CD8-positive, alpha-beta memory T cell (primary cell): Measurements from ENCODE around the gene AHRR. TPM values are rescaled to one million over a fixed set of nuclear protein-coding genes. Genes with fewer than 3 reads are reported as not detected.

ENCODE experiments used
- CTCF ChIA-PET: fragments of 350-600 bp; sonication (Branson Sonifier 250); formaldehyde crosslinking; loops from one replicate; lab custom pipeline; 2021; ENCODE audit warnings: antibody characterized with exemption; lab: Charles Lee
- POLR2A ChIA-PET: fragments of 350-600 bp; sonication (Branson Sonifier 250); formaldehyde crosslinking; loops from one replicate; lab custom pipeline; 2021; ENCODE audit warnings: antibody characterized with exemption; lab: Charles Lee
- DNase-seq, 5 donors: peaks; one replicate each; pipeline versions ENCODE4 v3.0.0 to v3.0.0-alpha.2; 2020 to 2022; ENCODE audit warnings: mixed read lengths in 1 of 5
- H3K27ac ChIP-seq: one replicate; pipeline ENCODE4 v1.7.0; 2013; ENCODE audit warnings: low read depth, mild to moderate bottlenecking, low read length, moderate library complexity
- H3K27me3 ChIP-seq: 2 replicates; pipeline ENCODE4 v1.7.0; 2013; ENCODE audit warnings: low read length, mild to moderate bottlenecking; ENCODE audit not compliant: insufficient read depth, poor library complexity, severe bottlenecking
- H3K36me3 ChIP-seq: 2 replicates; pipeline ENCODE4 v1.7.0; 2013; ENCODE audit warnings: mild to moderate bottlenecking, low read length, moderate library complexity; ENCODE audit not compliant: insufficient read depth
- H3K4me1 ChIP-seq: 2 replicates; pipeline ENCODE4 v1.7.0; 2013; ENCODE audit warnings: mild to moderate bottlenecking, low read length, moderate library complexity; ENCODE audit not compliant: insufficient read depth
- H3K4me3 ChIP-seq: 2 replicates; pipeline ENCODE4 v1.7.0; 2013; ENCODE audit warnings: mild to moderate bottlenecking, low read length
- H3K9me3 ChIP-seq: 2 replicates; pipeline ENCODE4 v1.7.0; 2013; ENCODE audit warnings: mild to moderate bottlenecking, low read length
- H3K27ac Mint-ChIP-seq, 8 donors: one replicate each; pipeline ENCODE4 v1.8.0; 2020 to 2021; ENCODE audit warnings: mixed read lengths in 8 of 8, mild to moderate bottlenecking in 6 of 8, inconsistent platforms in 3 of 8, moderate library complexity in 3 of 8
- H3K27me3 Mint-ChIP-seq, 2 donors: one replicate each; pipeline ENCODE4 v1.8.0; 2020 to 2021; ENCODE audit warnings: mixed read lengths in 2 of 2, mild to moderate bottlenecking in 1 of 2, moderate library complexity in 1 of 2
- H3K36me3 Mint-ChIP-seq, 3 donors: one replicate each; pipeline ENCODE4 v1.8.0; 2020 to 2021; ENCODE audit warnings: mixed read lengths in 3 of 3, inconsistent platforms in 1 of 3, mild to moderate bottlenecking in 1 of 3
- H3K4me1 Mint-ChIP-seq, 3 donors: one replicate each; pipeline ENCODE4 v1.8.0; 2020 to 2021; ENCODE audit warnings: mixed read lengths in 3 of 3, inconsistent platforms in 1 of 3, mild to moderate bottlenecking in 1 of 3
- H3K4me3 Mint-ChIP-seq, 7 donors: one replicate each; pipeline ENCODE4 v1.8.0; 2020 to 2021; ENCODE audit warnings: mixed read lengths in 7 of 7, mild to moderate bottlenecking in 6 of 7, moderate library complexity in 4 of 7, inconsistent platforms in 2 of 7
- H3K9me3 Mint-ChIP-seq, 5 donors: one replicate each; pipeline ENCODE4 v1.8.0; 2020 to 2022; ENCODE audit warnings: mixed read lengths in 5 of 5, mild to moderate bottlenecking in 3 of 5, moderate library complexity in 2 of 5, inconsistent platforms in 1 of 5
- polyA plus RNA-seq: library from polyadenylated mRNA; unstranded; fragments of 300-500 nt; fragmentation: Illumina TruSeq; gene quantifications from one replicate; pipeline ENCODE4 v1.2.3, GENCODE V29; 2021
- total RNA-seq, 2 experiments: library from RNA; stranded (reverse); gene quantifications; one replicate each; pipeline ENCODE4 v1.2.3, GENCODE V29; 2021

The AHRR gene
- total and polyA plus RNA-seq, 3 experiments from 2014 or later: 31.7 to 38.2 TPM; not detected in 1

- peaks cover 28 to 46% (median 30%) of the 10 kb centered on the region in 3 donors for H3K4me1 Mint-ChIP-seq
- POLR2A ChIA-PET: interaction anchor here (1.0 kb wide), 1 partner anchor 30 kb away, joined by 6 read pairs; no protein-coding TSS in a partner anchor
Measured at GRCh38 chr5:442335-443238, 121.1 kb downstream of the AHRR start, which contains the start of gene EXOC3. EXOC3 (plus strand) TSS chr5:443176; CDS start chr5:446206, 3,030 bp downstream.

GRCh38 chr5:443239-444151 is 122.0 kb downstream of the AHRR start:
- peak overlapping the region; percentile 50 to 94 (median 85) for H3K27ac Mint-ChIP-seq
- Histone ChIP-seq H3K9me3 (no peaks in the 10 kb centered on the region), H3K27me3 (no peaks in the 10 kb centered on the region), H3K4me1 (peaks cover 25% of the 10 kb centered on the region), H3K27ac (peak overlapping the region; percentile 78), H3K4me3 (peak overlapping the region; percentile 90), H3K36me3 (peaks cover 14% of the 10 kb centered on the region)
- CTCF ChIA-PET: interaction anchor here (1.6 kb wide), 1 partner anchor 9 kb away, joined by 3 read pairs; no protein-coding TSS in a partner anchor
- POLR2A ChIA-PET: interaction anchor here (1.0 kb wide), 1 partner anchor 29 kb away, joined by 6 read pairs; no protein-coding TSS in a partner anchor
- peak in 3 of 5 donors; percentile 23 to 61 (median 34) for DNase-seq
- no peaks in the 10 kb centered on the region for H3K27me3 Mint-ChIP-seq
- peaks cover 30 to 53% (median 30%) of the 10 kb centered on the region in 3 donors for H3K4me1 Mint-ChIP-seq
- H3K4me3 Mint-ChIP-seq: peak overlapping the region; percentile 88 to 97 (median 95)
- no peaks in the 10 kb centered on the region for H3K9me3 Mint-ChIP-seq
- H3K36me3 Mint-ChIP-seq: peaks cover 4 to 31% (median 9%) of the 10 kb centered on the region in 3 donors

More at GRCh38 chr5:442335-443238, 121.1 kb downstream of the AHRR start, which contains the start of gene EXOC3:
- H3K36me3 ChIP-seq: peaks cover 5% of the 10 kb centered on the region
- peak within 1 kb of the TSS; percentile 78 for H3K27ac ChIP-seq
- H3K36me3 Mint-ChIP-seq: peaks cover 4 to 22% (median 4%) of the 10 kb centered on the region in 3 donors
- no peaks in the 10 kb centered on the region for H3K9me3 Mint-ChIP-seq
- H3K27ac Mint-ChIP-seq: peak within 1 kb of the TSS; percentile 93 to 100 (median 96)
- H3K4me3 ChIP-seq: peak within 1 kb of the TSS; percentile 96
- peak within 1 kb of the TSS; percentile 88 to 97 (median 95) for H3K4me3 Mint-ChIP-seq
- CTCF ChIA-PET: interaction anchor here (0.9 kb wide), 1 partner anchor 937 kb away, joined by 4 read pairs; no protein-coding TSS in a partner anchor
- H3K27me3 Mint-ChIP-seq: no peaks in the 10 kb centered on the region
- no peaks in the 10 kb centered on the region for H3K9me3 ChIP-seq
- no peaks in the 10 kb centered on the region for H3K27me3 ChIP-seq
- peak; percentile 67 to 82 (median 71) for DNase-seq
- H3K4me1 ChIP-seq: peaks cover 25% of the 10 kb centered on the region

- Histone ChIP-seq H3K27me3 (no peaks in the 10 kb centered on the region), H3K9me3 (no peaks in the 10 kb centered on the region), H3K4me3 (peak overlapping the region; percentile 90), H3K4me1 (peaks cover 25% of the 10 kb centered on the region), H3K27ac (no peak overlapping the region), H3K36me3 (peaks cover 21% of the 10 kb centered on the region)
- no peaks in the 10 kb centered on the region for H3K9me3 Mint-ChIP-seq
- POLR2A ChIA-PET: no interaction called here
- no peak for DNase-seq
- CTCF ChIA-PET: interaction anchor here (1.0 to 1.6 kb wide), 2 partner anchors 9 to 29 kb away, joined by 3 read pairs; no protein-coding TSS in a partner anchor
- H3K27me3 Mint-ChIP-seq: no peaks in the 10 kb centered on the region
- peaks cover 33 to 61% (median 38%) of the 10 kb centered on the region in 3 donors for H3K4me1 Mint-ChIP-seq
- peak overlapping the region; percentile 88 to 97 (median 95) for H3K4me3 Mint-ChIP-seq
- H3K27ac Mint-ChIP-seq: peak overlapping the region in 7 of 8 donors; percentile 47 to 94 (median 84)
- peaks cover 11 to 39% (median 15%) of the 10 kb centered on the region in 3 donors for H3K36me3 Mint-ChIP-seq
Measured at GRCh38 chr5:444226-444625, 122.7 kb downstream of the AHRR start.

GRCh38 chr5:445591-445990 is 124.1 kb downstream of the AHRR start:
- DNase-seq: peak in 1 of 5 donors; percentile 27
- peak overlapping the region in 5 of 7 donors; percentile 45 to 88 (median 57) for H3K4me3 Mint-ChIP-seq
- Histone ChIP-seq H3K27ac (no peak overlapping the region), H3K27me3 (no peaks in the 10 kb centered on the region), H3K4me3 (no peak overlapping the region), H3K9me3 (no peaks in the 10 kb centered on the region), H3K36me3 (peaks cover 32% of the 10 kb centered on the region), H3K4me1 (peaks cover 25% of the 10 kb centered on the region)
- H3K9me3 Mint-ChIP-seq: no peaks in the 10 kb centered on the region
- H3K36me3 Mint-ChIP-seq: peaks cover 24 to 52% (median 26%) of the 10 kb centered on the region in 3 donors
- H3K27ac Mint-ChIP-seq: peak overlapping the region in 6 of 8 donors; percentile 33 to 85 (median 60)
- no peaks in the 10 kb centered on the region for H3K27me3 Mint-ChIP-seq
- CTCF ChIA-PET: interaction anchor here (1.3 to 4.2 kb wide), 4 partner anchors 8 to 21 kb away, joined by 3 to 15 read pairs (median 6); no protein-coding TSS in a partner anchor
- H3K4me1 Mint-ChIP-seq: peaks cover 40 to 70% (median 48%) of the 10 kb centered on the region in 3 donors
- POLR2A ChIA-PET: no interaction called here

GRCh38 chr5:446066-446882 is 124.8 kb downstream of the AHRR start:
- H3K27me3 ChIP-seq: no peaks in the 10 kb centered on the region
- Mint-ChIP-seq H3K27ac (peak overlapping the region in 6 of 8 donors; percentile 47 to 85 (median 68)), H3K36me3 (peaks cover 31 to 58% (median 32%) of the 10 kb centered on the region in 3 donors), H3K27me3 (no peaks in the 10 kb centered on the region), H3K4me1 (peaks cover 42 to 70% (median 52%) of the 10 kb centered on the region in 3 donors), H3K4me3 (peak overlapping the region in 5 of 7 donors; percentile 45 to 89 (median 57)), H3K9me3 (peaks cover 0 to 6% (median 2%) of the 10 kb centered on the region in 5 donors)
- peaks cover 25% of the 10 kb centered on the region for H3K4me1 ChIP-seq
- no peak overlapping the region for H3K27ac ChIP-seq
- ChIA-PET POLR2A (interaction anchor here (1.0 kb wide), 1 partner anchor 27 kb away, joined by 3 read pairs; no protein-coding TSS in a partner anchor), CTCF (interaction anchor here (0.9 to 4.2 kb wide), 10 partner anchors 8 to 228 kb away, joined by 3 to 15 read pairs (median 3); partner anchors contain the start of genes CCDC127 and SDHA)
- peaks cover 36% of the 10 kb centered on the region for H3K36me3 ChIP-seq
- no peaks in the 10 kb centered on the region for H3K9me3 ChIP-seq
- peak in 1 of 5 donors; percentile 27 for DNase-seq
- H3K4me3 ChIP-seq: no peak overlapping the region

- Histone ChIP-seq H3K27ac (no peak overlapping the region), H3K9me3 (peaks cover 5% of the 10 kb centered on the region), H3K4me3 (no peak overlapping the region), H3K36me3 (peaks cover 41% of the 10 kb centered on the region), H3K4me1 (peaks cover 23% of the 10 kb centered on the region), H3K27me3 (no peaks in the 10 kb centered on the region)
- POLR2A ChIA-PET: interaction anchor here (1.0 kb wide), 1 partner anchor 27 kb away, joined by 3 read pairs; no protein-coding TSS in a partner anchor
- peaks cover 6 to 11% (median 7%) of the 10 kb centered on the region in 5 donors for H3K9me3 Mint-ChIP-seq
- peak overlapping the region in 6 of 8 donors; percentile 42 to 90 (median 68) for H3K27ac Mint-ChIP-seq
- CTCF ChIA-PET: interaction anchor here (0.9 to 4.2 kb wide), 10 partner anchors 8 to 229 kb away, joined by 3 to 15 read pairs (median 3); partner anchors contain the start of genes CCDC127 and SDHA
- peaks cover 39 to 66% (median 53%) of the 10 kb centered on the region in 3 donors for H3K4me1 Mint-ChIP-seq
- DNase-seq: peak in 3 of 5 donors; percentile 14 to 36 (median 30)
- H3K27me3 Mint-ChIP-seq: no peaks in the 10 kb centered on the region
- H3K4me3 Mint-ChIP-seq: peak overlapping the region in 2 of 7 donors; percentile 20 to 89
- H3K36me3 Mint-ChIP-seq: peaks cover 37 to 64% (median 38%) of the 10 kb centered on the region in 3 donors
Measured at GRCh38 chr5:446883-447263, 125.4 kb downstream of the AHRR start.
